Testis (tissue), 3 donors: ENCODE results near the gene DOLK. TPM values are rescaled to one million over a fixed set of nuclear protein-coding genes. Genes with fewer than 3 reads are reported as not detected.

Experiments used
- DNase-seq: peaks from one replicate; pipeline ENCODE4 v3.0.0-alpha.2; 2019
- H3K27ac ChIP-seq, 2 donors: fragments of 200-600 bp; sonication (generic); one replicate each; pipeline ENCODE4 v1.5.1; 2019
- H3K27me3 ChIP-seq: fragments of 200-600 bp; sonication (generic); one replicate; pipeline ENCODE4 v1.5.1; 2019
- H3K36me3 ChIP-seq: fragments of 200-600 bp; sonication (generic); one replicate; pipeline ENCODE4 v1.5.1; 2017; ENCODE audit warnings: low read depth; ENCODE audit errors: missing control alignments
- H3K4me1 ChIP-seq: fragments of 200-600 bp; sonication (generic); one replicate; pipeline ENCODE4 v1.5.1; 2019
- H3K4me3 ChIP-seq, 2 donors: fragments of 200-600 bp; sonication (generic); one replicate each; pipeline ENCODE4 v1.5.1; 2017 to 2019
- H3K9me3 ChIP-seq: fragments of 200-600 bp; sonication (generic); one replicate; pipeline ENCODE4 v1.5.1; 2017
- CTCF ChIP-seq, 3 experiments: fragments of 450-650 bp in 2 of 3; fragments of 200-600 bp in 1 of 3; sonication (generic) in 1 of 3; IDR thresholded peaks; one replicate each; pipeline ENCODE4 v1.5.1; 2016 to 2019; ENCODE audit warnings: antibody characterized with exemption in 3 of 3, mild to moderate bottlenecking in 2 of 3, moderate library complexity in 1 of 3
- POLR2A ChIP-seq: fragments of 450-650 bp; IDR thresholded peaks from one replicate; pipeline ENCODE4 v1.6.1; 2017; ENCODE audit warnings: antibody characterized with exemption, mild to moderate bottlenecking, moderate library complexity
- WGBS, 2 donors: methylation state at CpG; one replicate each; pipeline ENCODE4 v1.1.5; 2018; 5-methylcytosine and 5-hydroxymethylcytosine counted together
- intact Hi-C: fragments of 100-400 bp; cut with DNase I; formaldehyde crosslinking; loops from one replicate; pipeline ENCODE4 v1.15.1; 2023; ENCODE audit warnings: low total_unique reads
- polyA plus RNA-seq: library from polyadenylated mRNA; stranded (reverse); fragments of 350-450 nt; fragmentation: Illumina TruSeq; extraction: RNeasy Lipid Tissue Mini Kit (QIAGEN cat#74804); gene quantifications from one replicate; pipeline ENCODE4 v1.2.3, GENCODE V29; 2014; ENCODE audit warnings: low read depth, low replicate concordance; ENCODE audit not compliant: insufficient read depth
- total RNA-seq, 2 donors: library from RNA; depleted of rRNA; stranded (reverse); fragments of >200 nt; gene quantifications; one replicate each; pipeline ENCODE4 v1.2.3, GENCODE V29; 2016

The DOLK gene
- total and polyA plus RNA-seq, 3 donors from 2014 or later, result 26.4 to 36.9 (median 29.4) TPM

DNA sequence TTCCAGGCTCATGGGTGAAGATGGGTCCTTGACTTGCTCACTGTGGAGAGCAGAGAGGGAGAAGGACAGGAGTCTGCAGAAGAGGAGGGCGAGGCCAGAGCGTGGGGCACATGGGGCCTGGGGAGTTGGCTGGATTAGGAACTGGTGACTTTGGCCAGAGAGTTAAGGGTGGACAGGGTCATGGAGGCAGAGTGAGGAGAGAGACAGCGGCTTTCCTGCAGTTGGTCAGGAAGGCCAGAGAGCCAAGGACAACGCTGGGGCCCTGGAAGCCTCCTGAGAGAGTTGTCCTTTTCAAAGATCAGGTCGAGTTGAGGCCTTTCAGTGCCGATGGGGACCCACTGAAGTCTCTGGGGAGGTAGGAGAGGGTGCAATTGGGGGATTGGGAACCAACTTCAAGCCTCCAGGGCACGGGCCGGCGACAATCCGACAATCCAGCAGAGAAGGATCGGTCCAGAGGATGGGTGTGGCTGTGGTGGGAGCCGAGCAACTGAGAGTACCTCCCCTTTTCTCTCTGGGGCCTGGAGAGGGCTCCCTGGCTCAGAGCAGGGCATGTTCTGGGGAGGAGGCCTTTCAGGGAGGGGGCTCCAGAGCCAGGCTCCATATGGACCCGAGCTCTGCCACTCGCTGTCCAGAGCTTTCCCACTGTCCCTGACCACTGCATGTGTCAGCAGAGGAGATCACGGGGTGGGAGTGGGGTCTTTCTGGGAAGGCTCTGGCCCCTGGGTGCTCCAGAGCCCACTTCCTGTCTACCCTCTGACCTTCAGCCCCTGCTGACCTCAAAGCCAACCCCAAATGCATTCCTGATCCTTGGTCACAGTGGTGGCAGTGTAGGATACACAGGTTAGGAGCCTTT is 34.1 kb downstream of the DOLK start:
- peak overlapping the region; percentile 68 to 94 for H3K27ac ChIP-seq
- no peaks in the 10 kb centered on the region for H3K27me3 ChIP-seq
- WGBS, 2 donors, result 49 to 60% methylated on average over 14 of the region's 15 CpGs
- TF ChIP-seq CTCF (IDR thresholded peaks at IDR 0.05) (no peak), POLR2A (no peak)
- H3K4me3 ChIP-seq, result no peak overlapping the region
- no peak for DNase-seq
- peaks cover 76% of the 10 kb centered on the region for H3K4me1 ChIP-seq
- intact Hi-C loops, result no loop called here
- H3K36me3 ChIP-seq, result no peaks in the 10 kb centered on the region
- no peaks in the 10 kb centered on the region for H3K9me3 ChIP-seq

- Histone ChIP-seq H3K4me3 (no peak overlapping the region), H3K27ac (peak overlapping the region; percentile 68 to 94), H3K4me1 (peaks cover 78% of the 10 kb centered on the region)
Observed at GRCh38 chr9:128912270-128912853, 35.0 kb downstream of the DOLK start.

GRCh38 chr9:128911529-128912035 is 35.8 kb downstream of the DOLK start:
- Histone ChIP-seq H3K4me1 (peaks cover 81% of the 10 kb centered on the region), H3K36me3 (no peaks in the 10 kb centered on the region), H3K27ac (peak overlapping the region; percentile 68 to 94), H3K9me3 (no peaks in the 10 kb centered on the region), H3K27me3 (no peaks in the 10 kb centered on the region), H3K4me3 (no peak overlapping the region)
- DNase-seq, result no peak
- 41 to 57% methylated on average over 4 to 8 of the region's 8 CpGs for WGBS, 2 donors
- intact Hi-C loops, result no loop called here
- TF ChIP-seq CTCF (IDR thresholded peaks at IDR 0.05) (no peak), POLR2A (no peak)

More at GRCh38 chr9:128912270-128912853, 35.0 kb downstream of the DOLK start:
- H3K9me3 ChIP-seq, result no peaks in the 10 kb centered on the region
- 69% methylated on average over 15 of the region's 15 CpGs for WGBS, 2 donors
- no peak for DNase-seq
- no peaks in the 10 kb centered on the region for H3K27me3 ChIP-seq
- no peak for TF ChIP-seq CTCF (IDR thresholded peaks at IDR 0.05)
- TF ChIP-seq POLR2A, result no peak
- H3K36me3 ChIP-seq, result no peaks in the 10 kb centered on the region
- intact Hi-C loops, result no loop called here

DNA sequence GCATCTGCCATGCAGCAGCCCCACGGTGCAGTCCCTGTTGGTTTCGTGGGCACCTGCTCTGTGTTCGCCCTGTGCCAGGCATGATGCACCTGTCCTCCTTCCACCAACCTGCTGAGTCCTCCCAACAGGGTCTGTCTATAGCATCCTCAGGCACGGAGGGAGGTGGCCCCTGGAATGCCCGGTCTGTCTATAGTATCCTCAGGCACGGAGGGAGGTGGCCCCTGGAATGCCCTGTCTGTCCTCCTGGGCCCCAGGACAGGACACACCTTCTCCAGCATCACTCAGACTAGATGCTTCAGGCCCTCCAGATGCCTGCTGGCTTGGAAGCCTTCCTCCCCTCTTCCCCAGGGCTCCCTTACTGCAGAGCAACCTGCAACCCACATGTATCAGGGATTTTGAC is 36.5 kb downstream of the DOLK start:
- no peak overlapping the region for H3K4me3 ChIP-seq
- no peak for TF ChIP-seq CTCF (IDR thresholded peaks at IDR 0.05)
- no peak for TF ChIP-seq POLR2A
- peaks cover 74% of the 10 kb centered on the region for H3K4me1 ChIP-seq
- H3K27me3 ChIP-seq, result no peaks in the 10 kb centered on the region
- no peak for DNase-seq
- peak overlapping the region; percentile 68 to 94 for H3K27ac ChIP-seq
- 60 to 74% methylated on average over 1 to 6 of the region's 6 CpGs for WGBS, 2 donors
- H3K36me3 ChIP-seq, result no peaks in the 10 kb centered on the region
- no peaks in the 10 kb centered on the region for H3K9me3 ChIP-seq
- intact Hi-C loops, result no loop called here
